ENCODE results near the gene RPS29. TPM values are rescaled to one million over a fixed set of nuclear protein-coding genes. Genes with fewer than 3 reads are reported as not detected.

Gene RPS29
- total RNA-seq = 3,960 and 5,089 TPM in 2 replicates

DNA sequence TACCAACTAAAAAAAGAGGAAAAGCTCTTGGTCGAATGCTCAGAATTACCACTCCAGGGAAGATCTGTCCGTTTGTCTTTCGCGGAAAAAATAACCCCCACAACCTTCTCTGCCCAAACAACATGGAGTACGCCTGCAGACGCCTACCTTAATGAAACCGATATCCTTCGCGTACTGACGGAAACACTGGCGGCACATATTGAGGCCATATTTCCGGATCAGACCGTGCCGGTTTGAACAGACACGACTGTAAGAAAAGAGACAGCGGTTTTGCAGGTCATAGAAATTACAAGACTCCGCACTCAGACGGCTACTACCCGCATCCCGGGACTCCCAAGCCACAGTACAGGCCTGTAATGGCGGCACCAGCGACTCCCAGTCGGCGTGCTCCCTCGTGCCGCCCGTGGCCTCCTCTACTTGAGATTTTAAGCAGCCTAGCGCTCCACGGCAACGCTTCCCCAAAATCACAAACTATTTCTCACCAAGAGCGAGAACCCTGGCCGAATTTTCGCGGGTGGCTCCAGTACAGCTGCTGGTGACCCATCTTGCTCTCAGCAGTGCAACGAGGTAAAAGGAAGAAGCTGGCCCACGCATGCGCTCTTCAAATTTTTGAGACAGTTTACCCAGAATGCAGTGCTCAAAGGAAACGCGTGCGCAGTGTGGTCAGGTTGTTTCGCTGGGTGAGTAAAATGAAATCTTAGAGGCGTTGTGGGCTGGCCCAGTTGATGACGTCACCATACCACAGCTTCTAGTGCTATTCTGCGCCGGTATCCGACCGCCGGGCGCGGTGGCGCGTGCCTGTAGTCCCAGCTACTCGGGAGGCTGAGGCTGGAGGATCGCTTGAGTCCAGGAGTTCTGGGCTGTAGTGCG is at the start of gene RPS29:
Gene RPS29, minus strand, starts transcription at position 578 of the 870 bp plus-strand sequence. Its CDS starts 34 bp downstream, at position 544.

DNA sequence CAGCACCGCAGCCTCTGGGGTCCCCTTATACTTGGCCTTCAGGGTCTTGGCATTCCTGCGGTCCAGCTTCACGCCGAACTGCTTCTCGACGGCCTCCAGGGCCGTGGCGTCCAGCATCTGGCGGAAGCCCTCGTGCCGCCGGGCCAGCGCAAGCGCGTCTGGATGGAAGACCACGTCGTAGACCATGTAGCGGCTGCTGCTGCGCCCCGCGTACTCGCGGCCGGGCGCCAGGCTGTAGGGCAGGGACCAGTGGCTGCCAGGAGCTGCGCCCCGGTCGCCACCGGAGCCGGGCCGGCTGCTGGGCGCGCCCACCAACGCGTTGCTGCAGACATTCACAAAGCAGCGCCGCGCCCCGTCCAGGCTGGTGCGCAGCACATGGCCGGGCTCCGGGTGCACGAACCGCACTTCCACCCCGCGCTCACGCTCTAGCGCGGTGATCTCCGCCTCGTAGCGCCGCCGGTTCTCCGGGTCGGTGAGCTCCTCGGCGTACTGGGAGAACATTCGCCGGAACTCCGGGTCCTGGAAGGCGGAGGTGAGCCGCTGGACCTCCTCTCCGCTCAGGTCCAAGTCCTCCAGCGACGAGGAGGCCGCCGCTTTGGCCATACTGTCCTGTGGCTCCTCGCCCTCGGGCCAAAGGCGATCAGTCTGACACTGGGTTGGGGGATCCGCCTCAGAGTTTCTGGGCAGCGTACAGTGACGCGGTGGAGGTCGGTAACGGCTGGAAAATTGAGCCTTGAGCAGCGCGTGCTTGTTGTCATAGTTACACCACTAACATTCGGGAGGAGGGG is 48.6 kb upstream of the RPS29 start, which contains the start of gene DNAAF2:
Gene DNAAF2, minus strand, starts transcription at position 698 of the 788 bp plus-strand sequence. Its CDS starts 95 bp downstream, at position 603.

DNA sequence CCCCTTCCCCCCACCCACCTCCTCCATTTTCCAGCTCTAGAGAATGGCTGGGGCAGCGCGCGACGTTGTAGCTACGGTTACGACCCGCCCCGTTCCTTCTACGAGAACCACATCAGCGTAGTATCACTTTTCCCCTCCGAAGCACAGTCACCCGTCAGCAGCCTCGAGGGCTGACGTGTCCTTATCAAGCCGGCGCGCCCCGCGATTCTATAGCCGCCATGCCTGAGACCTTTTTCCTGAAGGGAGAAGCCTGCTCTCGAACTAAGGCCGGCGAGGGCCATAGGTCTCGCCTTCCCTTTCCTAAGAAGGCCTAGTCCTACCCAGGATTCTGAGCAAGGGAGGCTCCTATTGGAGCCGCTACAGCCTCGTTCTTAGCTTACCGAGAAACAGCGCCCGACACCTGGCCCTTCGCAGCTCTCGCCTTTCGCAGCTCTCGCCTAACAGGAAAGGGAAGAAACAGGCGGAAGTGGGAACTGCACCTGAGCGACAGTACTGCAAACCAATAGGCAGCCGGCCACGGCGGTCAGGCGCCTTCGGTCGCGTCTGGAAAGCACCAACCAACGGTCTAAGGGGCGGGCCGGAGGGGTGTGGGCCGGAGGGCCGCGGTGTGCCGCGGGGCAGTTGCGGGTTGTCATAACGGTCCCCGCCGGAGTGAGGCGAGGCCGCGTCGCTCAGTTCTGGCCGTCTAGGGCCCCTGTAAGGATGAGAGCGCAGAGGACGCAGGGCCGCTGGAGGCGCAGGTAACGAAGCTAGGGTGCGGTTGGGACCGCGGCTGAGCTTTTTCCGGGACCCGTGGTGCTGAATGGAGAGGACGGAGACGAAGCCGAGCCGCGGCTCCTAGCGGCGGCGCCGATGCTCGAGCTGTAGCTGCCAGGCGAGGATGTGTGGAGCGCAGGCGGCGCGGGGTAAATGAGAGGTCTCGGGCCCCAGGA is 34.3 kb upstream of the RPS29 start, which contains the start of the genes MGAT2 and RPL36AL:
Gene MGAT2, plus strand, starts transcription at position 618 of the 932 bp plus-strand sequence. CDS start 470 bp downstream, outside the sequence.
Gene RPL36AL, minus strand, starts transcription at position 445 of the 932 bp plus-strand sequence. CDS start 1,522 bp downstream, outside the sequence.

DNA sequence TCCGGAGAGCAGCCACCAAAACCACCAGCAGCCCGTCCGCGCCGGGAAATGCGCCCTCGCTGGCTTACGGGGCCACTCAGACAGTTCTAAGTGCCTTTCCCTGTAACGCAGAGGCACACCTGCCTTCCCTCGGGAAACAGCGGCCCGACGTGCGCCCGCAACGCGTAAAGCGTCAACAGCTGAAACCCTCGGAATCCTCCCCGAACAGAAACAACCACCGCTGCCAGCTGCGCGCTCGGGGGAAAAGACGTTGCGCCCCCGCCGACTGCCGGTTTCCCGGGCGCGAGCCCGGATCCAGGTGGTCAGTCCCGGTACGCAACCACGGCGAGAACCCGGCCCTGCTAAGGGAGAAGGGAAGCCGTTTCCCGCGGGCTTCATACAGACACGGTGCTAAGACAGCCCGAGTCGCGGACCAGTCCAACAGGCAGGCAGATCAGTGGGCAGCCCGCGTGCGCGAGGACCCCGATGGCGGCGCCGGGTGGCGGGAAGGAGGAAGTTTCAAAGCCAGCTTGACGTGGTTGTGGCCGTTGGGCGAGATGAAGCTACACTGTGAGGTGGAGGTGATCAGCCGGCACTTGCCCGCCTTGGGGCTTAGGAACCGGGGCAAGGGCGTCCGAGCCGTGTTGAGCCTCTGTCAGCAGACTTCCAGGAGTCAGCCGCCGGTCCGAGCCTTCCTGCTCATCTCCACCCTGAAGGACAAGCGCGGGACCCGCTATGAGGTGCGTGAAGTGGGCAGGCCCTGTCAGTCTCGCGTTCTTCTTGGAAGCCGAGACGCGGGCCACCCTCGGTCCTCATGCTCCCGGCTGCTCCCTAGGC is 12.5 kb upstream of the RPS29 start, which contains the start of gene LRR1:
Gene LRR1, plus strand, starts transcription at position 456 of the 816 bp plus-strand sequence. Its CDS starts 81 bp downstream, at position 537.

Other genes starting within 250 kb of the RPS29 start
- gene LRR1, start 12.6 kb upstream of the RPS29 start, total RNA-seq = 28.8 and 38.5 TPM in 2 replicates
- gene RPL36AL, start 34.2 kb upstream of the RPS29 start, total RNA-seq = 206 and 211 TPM in 2 replicates
- gene MGAT2, start 34.4 kb upstream of the RPS29 start, total RNA-seq = 65.0 and 70.8 TPM in 2 replicates
- gene DNAAF2, start 48.9 kb upstream of the RPS29 start, total RNA-seq = 8.2 and 10.1 TPM in 2 replicates
- 24.4 and 25.4 TPM in 2 replicates for gene POLE2, start 101.8 kb upstream of the RPS29 start, total RNA-seq
- gene KLHDC1, start 106.7 kb upstream of the RPS29 start, total RNA-seq = 0.30 and 1.2 TPM in 2 replicates
- gene KLHDC2, start 181.8 kb upstream of the RPS29 start, total RNA-seq = 40.6 and 48.3 TPM in 2 replicates